Osteocyte (in vitro differentiated cells): ENCODE measurements around the gene FBXW4. TPM values are rescaled to one million over a fixed set of nuclear protein-coding genes. Genes with fewer than 3 reads are reported as not detected.

Experiments used
- DNase-seq: peaks from one replicate; pipeline ENCODE4 v3.0.0; 2021; ENCODE audit warnings: mixed read lengths; ENCODE audit not compliant: unreplicated experiment; ENCODE audit errors: extremely low spot score
- H3K27ac Mint-ChIP-seq: one replicate; pipeline ENCODE4 v1.8.0; 2021; ENCODE audit warnings: mild to moderate bottlenecking, mixed read lengths; ENCODE audit not compliant: unreplicated experiment
- H3K27me3 Mint-ChIP-seq: one replicate; pipeline ENCODE4 v1.8.0; 2021; ENCODE audit warnings: mixed read lengths; ENCODE audit not compliant: unreplicated experiment
- H3K36me3 Mint-ChIP-seq: one replicate; pipeline ENCODE4 v1.8.0; 2021; ENCODE audit warnings: mixed read lengths; ENCODE audit not compliant: unreplicated experiment
- H3K4me1 Mint-ChIP-seq: one replicate; pipeline ENCODE4 v1.8.0; 2021; ENCODE audit warnings: mixed read lengths; ENCODE audit not compliant: unreplicated experiment
- H3K4me3 Mint-ChIP-seq: one replicate; pipeline ENCODE4 v1.8.0; 2021; ENCODE audit warnings: mild to moderate bottlenecking, moderate library complexity, mixed read lengths; ENCODE audit not compliant: unreplicated experiment
- H3K9me3 Mint-ChIP-seq: one replicate; pipeline ENCODE4 v1.8.0; 2021; ENCODE audit warnings: mixed read lengths; ENCODE audit not compliant: unreplicated experiment
- long read RNA-seq: library from polyadenylated mRNA; unstranded; transcript quantifications from one replicate; pipeline ENCODE4 v2.0.0, GENCODE V29; 2021
- total RNA-seq: library from RNA; stranded (reverse); gene quantifications from 2 replicates; pipeline ENCODE4 v1.2.1, GENCODE V29; 2021
- TF ChIP-seq, protein P1 (sequence below): fragments of 200-600 bp; sonication (generic); IDR thresholded peaks from 2 replicates; pipeline ENCODE4 v1.5.0; 2021; ENCODE audit warnings: antibody characterized with exemption, mild to moderate bottlenecking, moderate library complexity

Gene FBXW4
- total RNA-seq = 44.6 and 51.5 TPM in 2 replicates
- long read RNA-seq, partial matches to known transcripts = 2 of 6 reads
- long read RNA-seq, other reads (novel, unspliced or antisense) = 3 of 6 reads

- peaks cover 28% of the 10 kb centered on the region for H3K4me1 Mint-ChIP-seq
- H3K4me3 Mint-ChIP-seq = peak within 1 kb of the TSS; percentile 96
- H3K27me3 Mint-ChIP-seq = no peaks in the 10 kb centered on the region
- H3K9me3 Mint-ChIP-seq = no peaks in the 10 kb centered on the region
- TF ChIP-seq, protein P1, sequence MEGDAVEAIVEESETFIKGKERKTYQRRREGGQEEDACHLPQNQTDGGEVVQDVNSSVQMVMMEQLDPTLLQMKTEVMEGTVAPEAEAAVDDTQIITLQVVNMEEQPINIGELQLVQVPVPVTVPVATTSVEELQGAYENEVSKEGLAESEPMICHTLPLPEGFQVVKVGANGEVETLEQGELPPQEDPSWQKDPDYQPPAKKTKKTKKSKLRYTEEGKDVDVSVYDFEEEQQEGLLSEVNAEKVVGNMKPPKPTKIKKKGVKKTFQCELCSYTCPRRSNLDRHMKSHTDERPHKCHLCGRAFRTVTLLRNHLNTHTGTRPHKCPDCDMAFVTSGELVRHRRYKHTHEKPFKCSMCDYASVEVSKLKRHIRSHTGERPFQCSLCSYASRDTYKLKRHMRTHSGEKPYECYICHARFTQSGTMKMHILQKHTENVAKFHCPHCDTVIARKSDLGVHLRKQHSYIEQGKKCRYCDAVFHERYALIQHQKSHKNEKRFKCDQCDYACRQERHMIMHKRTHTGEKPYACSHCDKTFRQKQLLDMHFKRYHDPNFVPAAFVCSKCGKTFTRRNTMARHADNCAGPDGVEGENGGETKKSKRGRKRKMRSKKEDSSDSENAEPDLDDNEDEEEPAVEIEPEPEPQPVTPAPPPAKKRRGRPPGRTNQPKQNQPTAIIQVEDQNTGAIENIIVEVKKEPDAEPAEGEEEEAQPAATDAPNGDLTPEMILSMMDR = no peak
- H3K36me3 Mint-ChIP-seq = no peaks in the 10 kb centered on the region
- H3K27ac Mint-ChIP-seq = peak within 1 kb of the TSS; percentile 99
- peak; percentile 86 for DNase-seq
Observed at GRCh38 chr10:101694674-101695403, at the start of gene FBXW4. Gene FBXW4 (minus strand): TSS chr10:101695170. CDS start chr10:101695105, 65 bp downstream.

DNA sequence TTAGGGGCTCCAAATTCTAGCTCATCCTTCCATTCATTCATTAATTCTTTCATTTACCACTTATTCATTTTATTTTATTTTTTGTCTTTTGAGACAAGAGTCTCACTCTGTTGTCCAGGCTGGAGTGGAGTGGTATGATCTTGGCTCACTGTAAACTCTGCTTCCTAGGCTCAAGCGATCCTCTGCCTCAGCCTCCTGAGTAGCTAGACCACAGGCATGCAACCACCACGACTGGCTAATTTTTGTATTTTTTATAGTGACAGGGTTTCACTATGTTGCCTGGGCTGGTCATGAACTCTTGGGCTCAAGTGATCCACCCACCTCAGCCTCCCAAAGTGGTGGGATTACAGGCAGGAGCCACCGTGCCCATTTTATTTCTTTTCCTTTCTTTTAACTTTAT is 49.3 kb upstream of the FBXW4 start:
- Mint-ChIP-seq H3K4me1 (no peaks in the 10 kb centered on the region), H3K9me3 (no peaks in the 10 kb centered on the region), H3K27ac (no peak overlapping the region), H3K27me3 (peaks cover 46% of the 10 kb centered on the region), H3K36me3 (peaks cover 3% of the 10 kb centered on the region), H3K4me3 (no peak overlapping the region)
- TF ChIP-seq, protein P1 = no peak
- DNase-seq = no peak

GRCh38 chr10:101741938-101742337 is 47.0 kb upstream of the FBXW4 start:
- DNase-seq = no peak
- Mint-ChIP-seq H3K36me3 (peaks cover 3% of the 10 kb centered on the region), H3K27me3 (peaks cover 43% of the 10 kb centered on the region), H3K4me1 (no peaks in the 10 kb centered on the region), H3K4me3 (no peak overlapping the region), H3K9me3 (no peaks in the 10 kb centered on the region), H3K27ac (no peak overlapping the region)
- TF ChIP-seq, protein P1 = no peak

DNA sequence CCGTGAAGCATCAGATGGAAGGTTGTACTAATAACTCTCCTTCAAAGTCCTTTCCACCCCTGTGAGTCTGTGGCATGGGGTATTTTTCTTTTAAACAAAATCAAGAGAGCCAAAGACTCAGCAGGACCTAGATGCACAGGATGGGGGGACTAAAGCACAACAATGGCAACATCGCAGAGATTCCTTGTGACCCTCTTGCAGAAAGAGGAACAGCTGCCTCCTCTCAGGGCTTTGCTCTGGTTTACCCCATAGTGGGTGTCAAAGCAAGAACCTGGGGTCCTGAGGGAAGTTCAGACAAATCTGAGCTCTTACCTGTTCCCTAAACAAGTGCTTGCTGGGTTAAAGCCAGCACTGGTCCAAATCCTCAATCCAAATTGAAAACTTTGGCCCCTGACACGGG is 41.7 kb upstream of the FBXW4 start:
- H3K36me3 Mint-ChIP-seq = no peaks in the 10 kb centered on the region
- no peak overlapping the region for H3K27ac Mint-ChIP-seq
- no peaks in the 10 kb centered on the region for H3K4me1 Mint-ChIP-seq
- no peak for DNase-seq
- H3K9me3 Mint-ChIP-seq = no peaks in the 10 kb centered on the region
- H3K27me3 Mint-ChIP-seq = peaks cover 54% of the 10 kb centered on the region
- TF ChIP-seq, protein P1 = no peak
- no peak overlapping the region for H3K4me3 Mint-ChIP-seq

GRCh38 chr10:101732096-101732495 is 37.1 kb upstream of the FBXW4 start:
- Mint-ChIP-seq H3K36me3 (no peaks in the 10 kb centered on the region), H3K4me3 (no peak overlapping the region)

More at GRCh38 chr10:101732096-101732495, 37.1 kb upstream of the FBXW4 start:
- DNase-seq = no peak
- no peak overlapping the region for H3K27ac Mint-ChIP-seq
- TF ChIP-seq, protein P1 = no peak
- no peaks in the 10 kb centered on the region for H3K4me1 Mint-ChIP-seq
- H3K27me3 Mint-ChIP-seq = peaks cover 46% of the 10 kb centered on the region
- H3K9me3 Mint-ChIP-seq = no peaks in the 10 kb centered on the region
